NT2/D1 (cell line): ENCODE measurements around the gene TNFRSF17.
"Not testable (repeated sequence)": the region's sequence is repeated elsewhere in the genome, so short reads cannot be mapped to it uniquely, and the experiment has no call there.

Source experiments
- DNase-seq: peaks from one replicate; pipeline ENCODE4 v3.0.0-alpha.2; 2011; ENCODE audit warnings: low read depth, low spot score
- H3K27me3 ChIP-seq: 2 replicates; pipeline ENCODE4 v1.6.0; 2011; ENCODE audit warnings: mild to moderate bottlenecking; ENCODE audit not compliant: insufficient read length, insufficient read depth
- H3K36me3 ChIP-seq: 2 replicates; pipeline ENCODE4 v1.6.1; 2011; ENCODE audit warnings: mild to moderate bottlenecking, low read length, mixed read lengths; ENCODE audit not compliant: insufficient read depth, insufficient read length
- H3K4me1 ChIP-seq: 2 replicates; pipeline ENCODE4 v1.5.1; 2011; ENCODE audit not compliant: insufficient read depth, insufficient read length
- H3K4me3 ChIP-seq: 2 replicates; pipeline ENCODE4 v1.5.1; 2011; ENCODE audit warnings: low read depth; ENCODE audit not compliant: insufficient read length
- H3K9ac ChIP-seq: 2 replicates; pipeline ENCODE4 v1.6.0; 2011; ENCODE audit warnings: low read depth; ENCODE audit not compliant: insufficient read length
- H3K9me3 ChIP-seq: 2 replicates; pipeline ENCODE4 v1.5.1; 2011; ENCODE audit warnings: mild to moderate bottlenecking, low read length; ENCODE audit not compliant: insufficient read depth
- SUZ12 ChIP-seq: IDR thresholded peaks from 2 replicates; pipeline ENCODE4 v1.6.1; 2011; ENCODE audit not compliant: insufficient read length, insufficient read depth; ENCODE audit errors: extremely low read depth
- YY1 ChIP-seq: IDR thresholded peaks from 2 replicates; pipeline ENCODE4 v1.6.1; 2011; ENCODE audit not compliant: insufficient read length, insufficient read depth
- ZNF274 ChIP-seq: IDR thresholded peaks from 2 replicates; pipeline ENCODE4 v1.6.1; 2011; ENCODE audit warnings: mild to moderate bottlenecking, low read depth, low read length

Gene TNFRSF17

DNA sequence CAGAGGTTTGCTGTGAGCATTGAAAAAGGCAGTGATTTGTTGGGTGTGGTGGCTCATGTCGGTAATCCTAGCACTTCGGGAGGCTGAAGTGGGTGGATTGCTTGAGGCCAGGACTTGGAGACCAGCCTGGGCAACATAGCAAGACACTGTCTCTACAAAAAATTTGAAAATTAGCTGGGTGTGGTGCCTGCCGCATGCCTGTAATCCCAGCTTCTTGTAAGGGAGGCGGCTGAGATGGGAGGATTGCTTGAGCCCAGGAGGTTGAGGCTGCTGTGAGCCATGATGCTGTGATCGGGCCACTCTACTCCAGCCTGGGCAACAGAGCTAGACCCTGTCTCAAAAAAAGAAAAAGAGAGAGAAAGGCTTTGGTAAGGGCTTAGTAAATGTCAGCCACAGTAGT, 16.2 kb upstream of the TNFRSF17 start:
- no peaks in the 10 kb centered on the region for H3K27me3 ChIP-seq
- no peaks in the 10 kb centered on the region for H3K36me3 ChIP-seq
- DNase-seq = no peak
- TF ChIP-seq YY1 (no peak), SUZ12 (no peak), ZNF274 (no peak)
- no peak overlapping the region for H3K9ac ChIP-seq
- H3K4me1 ChIP-seq = no peaks in the 10 kb centered on the region
- no peaks in the 10 kb centered on the region for H3K9me3 ChIP-seq
- H3K4me3 ChIP-seq = no peak overlapping the region

DNA sequence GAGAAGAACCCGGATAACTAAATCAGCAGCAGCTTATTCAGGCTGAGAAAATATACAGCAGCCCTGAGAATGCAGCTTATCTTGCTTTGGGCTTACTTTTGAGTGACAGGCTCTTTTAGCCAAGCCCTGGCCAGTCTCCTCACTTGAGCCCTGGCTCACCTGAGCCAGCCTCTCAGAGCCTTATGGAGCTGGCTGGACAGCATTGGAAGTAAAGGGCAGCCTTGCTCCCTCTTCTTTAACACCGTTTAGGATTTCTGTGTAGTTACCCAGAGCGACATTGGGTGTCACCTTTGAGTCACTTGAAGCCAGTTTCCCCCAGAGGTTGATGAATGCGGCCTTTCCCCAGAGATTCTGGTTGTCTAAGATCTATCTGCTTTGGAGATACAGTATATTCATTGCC, 15.5 kb upstream of the TNFRSF17 start:
- peak; percentile 49 for DNase-seq
- H3K36me3 ChIP-seq = no peaks in the 10 kb centered on the region
- H3K9ac ChIP-seq = no peak overlapping the region
- H3K27me3 ChIP-seq = no peaks in the 10 kb centered on the region
- no peaks in the 10 kb centered on the region for H3K9me3 ChIP-seq
- no peak overlapping the region for H3K4me3 ChIP-seq
- TF ChIP-seq ZNF274 = no peak
- TF ChIP-seq SUZ12 = no peak
- no peaks in the 10 kb centered on the region for H3K4me1 ChIP-seq

DNA sequence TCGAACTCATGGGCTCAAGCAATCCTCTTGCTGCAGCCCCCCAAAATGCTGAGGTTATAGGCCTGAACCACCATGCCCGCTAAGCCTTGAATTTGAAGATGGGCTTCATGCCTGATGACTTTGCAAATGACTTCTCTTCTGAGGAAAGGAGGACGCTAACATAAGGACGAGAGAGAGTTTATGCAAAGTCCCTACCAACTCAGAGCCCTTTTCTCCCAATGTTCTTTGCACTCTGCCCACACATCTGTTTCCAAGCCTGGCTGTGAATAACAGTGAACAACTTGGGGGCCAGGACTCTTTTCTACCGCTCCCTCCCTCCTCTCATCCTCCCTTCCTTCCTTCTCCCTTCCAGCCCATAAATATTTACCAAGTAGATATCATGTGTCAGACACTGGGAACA, 14.6 kb upstream of the TNFRSF17 start:
- H3K4me1 ChIP-seq = no peaks in the 10 kb centered on the region
- TF ChIP-seq SUZ12 = no peak
- TF ChIP-seq YY1 = no peak
- no peak for TF ChIP-seq ZNF274
- H3K27me3 ChIP-seq = no peaks in the 10 kb centered on the region
- no peaks in the 10 kb centered on the region for H3K36me3 ChIP-seq
- H3K9ac ChIP-seq = no peak overlapping the region
- H3K4me3 ChIP-seq = no peak overlapping the region
- no peaks in the 10 kb centered on the region for H3K9me3 ChIP-seq
- no peak for DNase-seq

DNA sequence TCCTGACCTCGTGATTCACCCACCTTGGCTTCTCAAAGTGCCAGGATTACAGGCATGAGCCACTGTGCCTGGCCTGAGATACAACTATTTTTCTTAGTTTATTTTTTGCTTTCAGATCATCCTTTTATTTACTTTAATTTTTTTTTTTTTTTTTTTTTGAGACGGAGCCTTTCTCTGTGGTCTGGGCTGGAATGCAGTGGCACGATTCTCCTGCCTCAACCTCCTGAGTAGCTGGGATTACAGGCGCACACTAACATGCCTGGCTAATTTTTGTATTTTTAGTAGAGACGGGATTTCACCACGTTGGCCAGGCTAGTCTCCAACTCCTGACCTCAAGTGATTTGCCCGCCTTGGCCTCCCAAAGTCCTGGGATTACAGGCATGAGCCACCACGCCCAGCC, 11.4 kb upstream of the TNFRSF17 start:
- H3K36me3 ChIP-seq, H3K9me3 ChIP-seq, DNase-seq, H3K9ac ChIP-seq, H3K4me3 ChIP-seq, H3K27me3 ChIP-seq, H3K4me1 ChIP-seq: not testable (repeated sequence)

DNA sequence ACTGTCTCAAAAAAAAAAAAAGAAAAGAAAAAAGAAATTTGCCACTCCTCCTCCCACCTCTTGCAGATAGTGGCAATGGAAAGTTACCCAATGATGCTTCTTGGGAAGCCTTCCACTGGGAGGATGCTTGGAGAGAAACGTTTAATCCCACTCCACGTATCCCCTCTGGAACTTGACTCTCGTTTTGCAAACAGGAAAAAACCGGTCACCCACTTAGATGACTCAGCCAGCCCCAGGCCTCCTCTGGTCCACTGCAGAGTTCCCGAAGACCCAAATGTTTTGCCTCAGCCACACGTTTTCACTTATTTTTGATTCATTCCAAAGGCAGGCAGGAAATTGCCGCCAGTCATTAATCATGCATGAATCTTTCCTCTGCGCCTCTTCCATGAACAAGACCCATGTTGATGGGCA, 9.3 kb upstream of the TNFRSF17 start:
- H3K36me3 ChIP-seq = no peaks in the 10 kb centered on the region
- no peak overlapping the region for H3K4me3 ChIP-seq
- H3K4me1 ChIP-seq = no peaks in the 10 kb centered on the region
- no peaks in the 10 kb centered on the region for H3K9me3 ChIP-seq
- H3K27me3 ChIP-seq = no peaks in the 10 kb centered on the region
- peak overlapping the region; percentile 36 for H3K9ac ChIP-seq
- TF ChIP-seq ZNF274 (no peak), YY1 (no peak), SUZ12 (no peak)
- DNase-seq = no peak

DNA sequence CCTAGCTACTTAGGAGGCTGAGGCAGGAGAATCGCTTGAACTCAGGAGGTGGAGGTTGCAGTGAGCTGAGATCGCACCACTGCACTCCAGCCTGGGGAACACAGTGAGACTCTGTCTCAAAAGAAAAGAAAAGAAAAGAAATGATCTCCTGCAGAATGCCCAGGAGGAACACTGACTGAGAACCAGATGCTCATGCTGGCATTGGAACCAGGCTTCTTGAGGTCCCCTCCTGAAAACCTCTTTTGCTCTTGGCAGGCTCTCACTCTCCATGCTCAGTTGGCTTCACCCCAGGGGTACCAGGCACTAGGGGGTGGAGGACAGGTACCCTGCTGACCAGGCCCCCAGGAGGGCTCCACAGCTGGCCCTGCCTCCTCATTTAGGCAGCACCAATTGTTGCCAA, 8.5 kb upstream of the TNFRSF17 start:
- Histone ChIP-seq H3K9ac (no peak overlapping the region), H3K9me3 (no peaks in the 10 kb centered on the region), H3K27me3 (no peaks in the 10 kb centered on the region), H3K4me1 (no peaks in the 10 kb centered on the region), H3K36me3 (no peaks in the 10 kb centered on the region), H3K4me3 (no peak overlapping the region)
- DNase-seq = no peak
- TF ChIP-seq SUZ12 (no peak), ZNF274 (no peak), YY1 (no peak)

DNA sequence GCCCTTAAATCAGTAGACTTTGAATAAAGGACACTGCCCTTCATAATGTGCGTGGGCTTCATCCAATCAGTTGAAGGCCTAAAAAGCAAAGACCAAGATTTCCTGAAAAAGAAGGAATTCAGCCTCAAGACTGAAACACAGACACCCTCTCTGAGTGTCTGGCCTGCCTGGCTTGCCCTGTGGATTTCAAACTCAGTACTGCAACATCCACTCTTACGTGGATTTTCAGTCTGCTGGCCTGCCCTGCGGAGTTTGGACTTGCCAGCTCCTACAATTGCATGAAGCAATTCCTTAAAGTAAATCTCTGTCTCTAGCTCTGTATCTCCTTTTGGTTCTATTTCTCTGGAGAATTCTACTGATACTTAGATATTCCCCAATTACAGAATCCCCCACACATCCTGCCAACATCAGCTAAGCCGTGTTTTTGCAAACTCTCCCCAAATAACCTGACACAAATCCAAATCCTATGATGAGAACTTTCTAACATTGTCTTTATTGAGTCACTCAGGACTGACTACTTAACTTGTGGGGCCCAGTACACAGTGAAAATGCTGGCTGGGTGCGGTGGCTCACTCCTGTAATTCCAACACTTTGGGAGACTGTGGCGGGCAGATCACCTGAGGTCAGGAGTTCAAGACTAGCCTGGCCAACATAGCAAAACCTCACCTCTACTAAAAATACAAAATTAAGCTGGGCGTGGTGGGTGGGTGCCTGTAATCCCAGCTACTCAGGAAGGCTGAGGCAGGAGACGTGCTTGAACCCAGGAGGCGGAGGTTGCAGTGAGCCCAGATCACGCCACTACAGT, 7.2 kb upstream of the TNFRSF17 start:
- no peak overlapping the region for H3K4me3 ChIP-seq
- H3K9me3 ChIP-seq = no peaks in the 10 kb centered on the region
- H3K4me1 ChIP-seq = no peaks in the 10 kb centered on the region
- no peak for TF ChIP-seq YY1
- no peak for TF ChIP-seq ZNF274
- no peak for TF ChIP-seq SUZ12
- no peaks in the 10 kb centered on the region for H3K27me3 ChIP-seq
- DNase-seq = no peak
- H3K36me3 ChIP-seq = no peaks in the 10 kb centered on the region
- no peak overlapping the region for H3K9ac ChIP-seq

DNA sequence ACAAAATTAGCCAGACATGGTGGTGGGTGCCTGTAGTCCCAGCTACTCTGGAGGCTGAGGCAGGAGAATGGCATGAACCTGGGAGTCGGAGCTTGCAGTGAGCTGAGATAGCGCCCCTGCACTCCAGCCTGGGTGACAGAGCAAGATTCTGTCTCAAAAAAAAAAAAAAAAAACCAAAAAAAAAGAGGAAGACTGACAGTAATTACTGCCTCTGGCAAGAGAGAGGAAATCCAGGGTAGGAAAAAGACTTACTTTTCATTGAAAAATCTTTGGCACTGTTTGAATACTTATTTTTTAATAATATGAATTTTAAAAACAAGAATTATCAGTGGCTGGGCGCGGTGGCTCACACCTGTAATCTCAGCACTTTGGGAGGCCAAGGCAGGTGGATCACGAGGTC, 2.6 kb upstream of the TNFRSF17 start:
- not testable (repeated sequence) for H3K4me3 ChIP-seq, H3K27me3 ChIP-seq, H3K9me3 ChIP-seq, DNase-seq, H3K4me1 ChIP-seq, H3K9ac ChIP-seq, H3K36me3 ChIP-seq

DNA sequence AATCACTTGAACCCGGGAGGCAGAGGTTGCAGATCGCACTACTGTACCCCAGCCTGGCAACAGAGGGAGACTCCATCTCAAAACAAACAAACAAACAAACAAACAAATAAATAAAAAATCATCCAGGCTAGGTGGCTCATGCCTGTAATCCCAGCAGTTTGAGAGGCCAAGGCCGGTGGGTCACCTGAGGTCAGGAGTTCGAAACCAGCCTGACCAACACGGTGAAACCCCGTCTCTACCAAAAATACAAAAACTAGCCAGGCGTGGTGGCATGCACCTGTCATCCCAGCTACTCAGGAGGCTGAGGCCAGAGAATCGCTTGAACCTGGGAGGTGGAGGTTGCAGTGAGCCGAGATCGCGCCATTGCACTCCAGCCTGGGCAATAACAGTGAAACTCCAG, 2.0 kb upstream of the TNFRSF17 start:
- not testable (repeated sequence) for H3K27me3 ChIP-seq, H3K4me1 ChIP-seq, DNase-seq, H3K9ac ChIP-seq, H3K9me3 ChIP-seq, H3K36me3 ChIP-seq, H3K4me3 ChIP-seq
